Muscle of leg (tissue), 11 donors: Measurements from ENCODE around the gene SH2D2A. TPM values are rescaled to one million over a fixed set of nuclear protein-coding genes. Genes with fewer than 3 reads are reported as not detected.
"Not testable (repeated sequence)": the region's sequence is repeated elsewhere in the genome, so short reads cannot be mapped to it uniquely, and the experiment has no call there.

Source experiments
- DNase-seq: peaks from one replicate; pipeline ENCODE4 v3.0.0; 2013
- H3K27ac ChIP-seq: one replicate; pipeline ENCODE4 v1.5.1; 2013; ENCODE audit warnings: mild to moderate bottlenecking, low read length, control low read depth
- H3K27me3 ChIP-seq: one replicate; pipeline ENCODE4 v1.6.1; 2013; ENCODE audit warnings: low read length; ENCODE audit not compliant: control insufficient read depth, insufficient read depth
- H3K36me3 ChIP-seq: one replicate; pipeline ENCODE4 v1.6.1; 2013; ENCODE audit warnings: low read length; ENCODE audit not compliant: control insufficient read depth, insufficient read depth
- H3K4me1 ChIP-seq: one replicate; pipeline ENCODE4 v1.6.1; 2013; ENCODE audit warnings: low read length; ENCODE audit not compliant: control insufficient read depth, insufficient read depth
- H3K4me3 ChIP-seq: one replicate; pipeline ENCODE4 v1.5.1; 2013; ENCODE audit warnings: low read length, control low read depth
- H3K9me3 ChIP-seq: replicated peaks from 2 replicates; pipeline ENCODE4 v1.6.1; 2013; ENCODE audit warnings: low read depth, low read length; ENCODE audit not compliant: control insufficient read depth
- WGBS: methylation state at CpG from one replicate; pipeline ENCODE4 v1.1.5; 2013; ENCODE audit warnings: missing lambda C conversion rate; ENCODE audit not compliant: insufficient coverage; 5-methylcytosine and 5-hydroxymethylcytosine counted together
- polyA plus RNA-seq, 8 donors: library from polyadenylated mRNA; unstranded; fragments of 120-200 nt; gene quantifications; one replicate each; pipeline versions ENCODE4 v1.2.1 to v1.2.3, GENCODE V29; 2013; ENCODE audit warnings: inconsistent platforms in 1 of 8, low replicate concordance in 1 of 8; ENCODE audit not compliant: insufficient read length in 8 of 8, insufficient read depth in 1 of 8
- total RNA-seq: library from RNA; stranded (reverse); fragments of 120-200 nt; gene quantifications from one replicate; pipeline ENCODE4 v1.2.4, GENCODE V29; 2013

SH2D2A gene
- total and polyA plus RNA-seq, 9 donors, result 0.61 to 1.4 (median 0.82) TPM

- Histone ChIP-seq H3K4me1 (peaks cover 13% of the 10 kb centered on the region), H3K9me3 (no peaks in the 10 kb centered on the region), H3K27ac (peak overlapping the region; percentile 49), H3K27me3 (no peaks in the 10 kb centered on the region), H3K4me3 (no peak overlapping the region), H3K36me3 (no peaks in the 10 kb centered on the region)
- 38% methylated on average over 1 of the region's 6 CpGs for WGBS
- DNase-seq, result no peak
These were observed 56.4 kb downstream of the SH2D2A start for GRCh38 chr1:156760092-156760795.

GRCh38 chr1:156757572-156758253 is 58.9 kb downstream of the SH2D2A start:
- H3K27ac ChIP-seq, H3K36me3 ChIP-seq, H3K27me3 ChIP-seq, H3K9me3 ChIP-seq, H3K4me3 ChIP-seq, DNase-seq: not testable (repeated sequence)
- WGBS, result no CpG with 5 or more reads among the region's 10 CpGs
- H3K4me1 ChIP-seq, result peaks cover 27% of the 10 kb centered on the region

- H3K4me3 ChIP-seq, result no peak overlapping the region
- H3K27ac ChIP-seq, result no peak overlapping the region
- no peak for DNase-seq
- no CpG with 5 or more reads among the region's 1 CpG for WGBS
- peaks cover 28% of the 10 kb centered on the region for H3K4me1 ChIP-seq
- no peaks in the 10 kb centered on the region for H3K36me3 ChIP-seq
- no peaks in the 10 kb centered on the region for H3K9me3 ChIP-seq
- H3K27me3 ChIP-seq, result no peaks in the 10 kb centered on the region
These were observed 60.3 kb downstream of the SH2D2A start for GRCh38 chr1:156756355-156756754.

Other genes starting within 250 kb of the SH2D2A start
- gene IQGAP3, start 244.3 kb downstream of the SH2D2A start, total RNA-seq, result 5.3 TPM
- 10 to 100 TPM in 2 of 8 donors, 1 to 10 TPM in 6; 5.7 to 11.8 (median 8.7) TPM for gene IQGAP3, start 244.3 kb downstream of the SH2D2A start, polyA plus RNA-seq
- 0.09 TPM for gene TTC24, start 237.1 kb downstream of the SH2D2A start, total RNA-seq
- gene TTC24, start 237.1 kb downstream of the SH2D2A start, polyA plus RNA-seq, result under 1 TPM; 0.05 to 0.61 (median 0.20) TPM
- 36.0 TPM for gene NAXE, start 225.1 kb downstream of the SH2D2A start, total RNA-seq
- gene NAXE, start 225.1 kb downstream of the SH2D2A start, polyA plus RNA-seq, result 10 to 100 TPM; 24.9 to 33.9 (median 28.6) TPM
- 10.6 TPM for gene GPATCH4, start 215.4 kb downstream of the SH2D2A start, total RNA-seq
- gene GPATCH4, start 215.4 kb downstream of the SH2D2A start, polyA plus RNA-seq, result 10 to 100 TPM; 23.7 to 32.9 (median 28.3) TPM
- gene HAPLN2, start 197.4 kb downstream of the SH2D2A start, total RNA-seq, result 0.44 TPM
- gene HAPLN2, start 197.4 kb downstream of the SH2D2A start, polyA plus RNA-seq, result under 1 TPM; 0.11 to 0.75 (median 0.41) TPM
- 0.58 TPM for gene BCAN, start 174.7 kb downstream of the SH2D2A start, total RNA-seq
- 1 to 10 TPM; 1.7 to 4.8 (median 2.9) TPM for gene BCAN, start 174.7 kb downstream of the SH2D2A start, polyA plus RNA-seq
- gene NES, start 139.4 kb downstream of the SH2D2A start, total RNA-seq, result 590 TPM
- 1,000 to 10,000 TPM in 3 of 8 donors, 100 to 1,000 TPM in 5; 662 to 1,263 (median 888) TPM for gene NES, start 139.4 kb downstream of the SH2D2A start, polyA plus RNA-seq
- gene CRABP2, start 111.3 kb downstream of the SH2D2A start, total RNA-seq, result 268 TPM
- gene CRABP2, start 111.3 kb downstream of the SH2D2A start, polyA plus RNA-seq, result 100 to 1,000 TPM; 209 to 376 (median 271) TPM
- 13.9 TPM for gene METTL25B, start 88.4 kb downstream of the SH2D2A start, total RNA-seq
- gene METTL25B, start 88.4 kb downstream of the SH2D2A start, polyA plus RNA-seq, result 10 to 100 TPM; 13.9 to 24.7 (median 18.6) TPM
- 14.0 TPM for gene ISG20L2, start 88.1 kb downstream of the SH2D2A start, total RNA-seq
- gene ISG20L2, start 88.1 kb downstream of the SH2D2A start, polyA plus RNA-seq, result 10 to 100 TPM; 20.7 to 29.4 (median 25.3) TPM
- gene MRPL24, start 75.8 kb downstream of the SH2D2A start, total RNA-seq, result 65.0 TPM
- 10 to 100 TPM; 64.7 to 74.0 (median 69.1) TPM for gene MRPL24, start 75.8 kb downstream of the SH2D2A start, polyA plus RNA-seq
- gene HDGF, start 65.2 kb downstream of the SH2D2A start, total RNA-seq, result 123 TPM
- 100 to 1,000 TPM; 145 to 184 (median 166) TPM for gene HDGF, start 65.2 kb downstream of the SH2D2A start, polyA plus RNA-seq
- gene PRCC, start 49.3 kb downstream of the SH2D2A start, total RNA-seq, result 22.7 TPM
- 10 to 100 TPM; 55.8 to 75.7 (median 63.4) TPM for gene PRCC, start 49.3 kb downstream of the SH2D2A start, polyA plus RNA-seq
- gene INSRR, start 42.3 kb upstream of the SH2D2A start, total RNA-seq, result 0.18 TPM
- gene INSRR, start 42.3 kb upstream of the SH2D2A start, polyA plus RNA-seq, result 1 to 10 TPM in 3 of 8 donors, under 1 TPM in 5; 0.40 to 1.2 (median 0.66) TPM
- gene NTRK1, start 44.0 kb upstream of the SH2D2A start, total RNA-seq, result 0.35 TPM
- 1 to 10 TPM in 3 of 8 donors, under 1 TPM in 5; 0.41 to 1.9 (median 0.91) TPM for gene NTRK1, start 44.0 kb upstream of the SH2D2A start, polyA plus RNA-seq
- 12.2 TPM for gene PEAR1, start 76.9 kb upstream of the SH2D2A start, total RNA-seq
- gene PEAR1, start 76.9 kb upstream of the SH2D2A start, polyA plus RNA-seq, result 10 to 100 TPM; 17.9 to 35.0 (median 28.7) TPM
- 0.53 TPM for gene LRRC71, start 103.8 kb upstream of the SH2D2A start, total RNA-seq
- gene LRRC71, start 103.8 kb upstream of the SH2D2A start, polyA plus RNA-seq, result 1 to 10 TPM in 4 of 8 donors, under 1 TPM in 4; 0.39 to 1.5 (median 0.92) TPM
- gene ARHGEF11, start 228.9 kb upstream of the SH2D2A start, total RNA-seq, result 20.9 TPM
- 10 to 100 TPM; 18.4 to 30.0 (median 22.9) TPM for gene ARHGEF11, start 228.9 kb upstream of the SH2D2A start, polyA plus RNA-seq